Activated T-helper 1 cell treated with Interleukin-2 at 50 U/mL for 16 hours (primary cell): Measurements from ENCODE around the gene CSAG3.
"Not testable (repeated sequence)": the region's sequence is repeated elsewhere in the genome, so short reads cannot be mapped to it uniquely, and the experiment has no call there.

Source experiments
- DNase-seq: peaks from one replicate; pipeline ENCODE4 v3.0.0-alpha.2; 2020; ENCODE audit warnings: low read depth

The CSAG3 gene

GRCh38 chrX:152758918-152759317 lies at the start of gene CSAG3:
Gene CSAG3 (plus strand): TSS chrX:152759218.
- not testable (repeated sequence) for DNase-seq

DNA sequence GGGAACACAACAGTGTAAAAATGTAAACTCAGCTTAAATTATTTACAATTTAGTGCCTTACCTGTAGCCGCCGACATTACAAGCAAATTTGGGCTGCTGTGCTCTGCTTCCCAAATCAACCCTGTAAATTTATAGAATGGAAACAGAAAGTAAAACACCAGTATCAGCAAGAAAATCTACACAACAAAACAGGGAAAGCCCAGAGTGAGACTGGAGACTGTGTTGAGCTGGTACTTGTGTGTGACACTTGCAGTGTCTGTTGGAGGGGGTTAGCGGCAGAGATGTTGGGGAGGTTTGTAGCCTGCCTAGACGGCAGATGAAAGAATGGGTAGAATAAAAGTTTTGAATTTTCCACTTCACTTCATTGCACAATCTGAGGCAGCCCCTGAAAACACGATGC lies 45.8 kb upstream of the CSAG3 start:
- DNase-seq: not testable (repeated sequence)

DNA sequence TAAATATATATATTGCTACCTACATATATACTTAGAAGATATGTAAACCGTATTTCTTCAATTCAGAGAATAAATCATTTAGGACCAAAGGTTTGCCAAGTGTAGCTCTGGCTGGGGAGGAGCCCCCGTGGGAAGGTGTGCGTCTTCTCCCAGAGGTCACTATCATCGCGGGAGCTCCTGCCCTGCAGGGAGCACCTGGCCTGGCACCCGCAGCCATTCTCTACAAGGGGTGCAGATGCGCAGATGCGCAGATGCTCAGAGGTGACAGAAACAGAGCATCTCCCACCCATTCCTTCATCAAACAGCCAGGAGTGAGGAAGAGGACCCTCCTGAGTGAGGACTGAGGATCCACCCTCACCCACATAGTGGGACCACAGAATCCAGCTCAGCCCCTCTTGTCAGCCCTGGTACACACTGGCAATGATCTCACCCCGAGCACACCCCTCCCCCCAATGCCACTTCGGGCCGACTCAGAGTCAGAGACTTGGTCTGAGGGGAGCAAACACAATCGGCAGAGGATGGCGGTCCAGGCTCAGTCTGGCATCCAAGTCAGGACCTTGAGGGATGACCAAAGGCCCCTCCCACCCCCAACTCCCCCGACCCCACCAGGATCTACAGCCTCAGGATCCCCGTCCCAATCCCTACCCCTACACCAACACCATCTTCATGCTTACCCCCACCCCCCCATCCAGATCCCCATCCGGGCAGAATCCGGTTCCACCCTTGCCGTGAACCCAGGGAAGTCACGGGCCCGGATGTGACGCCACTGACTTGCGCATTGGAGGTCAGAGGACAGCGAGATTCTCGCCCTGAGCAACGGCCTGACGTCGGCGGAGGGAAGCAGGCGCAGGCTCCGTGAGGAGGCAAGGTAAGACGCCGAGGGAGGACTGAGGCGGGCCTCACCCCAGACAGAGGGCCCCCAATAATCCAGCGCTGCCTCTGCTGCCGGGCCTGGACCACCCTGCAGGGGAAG lies 44.9 kb upstream of the CSAG3 start, which contains the start of gene MAGEA2B:
Gene MAGEA2B, plus strand, starts transcription at position 814 of the 973 bp plus-strand sequence. CDS start 2,479 bp downstream, outside the sequence.
- not testable (repeated sequence) for DNase-seq

- no peak for DNase-seq
Observed at GRCh38 chrX:152725409-152725808, 33.6 kb upstream of the CSAG3 start.

- DNase-seq: no peak
Observed at GRCh38 chrX:152733261-152733975, 25.6 kb upstream of the CSAG3 start, which contains the start of the genes CSAG1 and MAGEA12. Gene CSAG1 (minus strand): TSS chrX:152733721. CDS start chrX:152732460, 1,261 bp downstream. Gene MAGEA12 (plus strand): TSS chrX:152733757. CDS start chrX:152736162, 2,405 bp downstream.

GRCh38 chrX:152734143-152734858 lies 24.7 kb upstream of the CSAG3 start:
- DNase-seq: not testable (repeated sequence)

DNA sequence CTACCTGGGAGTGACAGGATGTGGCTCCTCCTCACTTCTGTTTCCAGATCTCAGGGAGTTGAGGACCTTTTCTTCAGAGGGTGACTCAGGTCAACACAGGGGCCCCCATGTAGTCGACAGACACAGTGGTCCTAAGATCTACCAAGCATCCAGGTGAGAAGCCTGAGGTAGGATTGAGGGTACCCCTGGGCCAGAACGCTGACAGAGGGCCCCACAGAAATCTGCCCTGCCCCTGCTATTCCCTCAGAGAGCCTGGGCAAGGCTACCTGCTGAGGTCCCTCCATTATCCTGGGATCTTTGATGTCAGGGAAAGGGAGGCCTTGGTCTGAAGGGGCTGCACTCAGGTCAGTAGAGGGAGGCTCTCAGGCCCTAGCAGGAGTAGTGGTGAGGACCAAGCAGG lies 23.9 kb upstream of the CSAG3 start:
- no peak for DNase-seq

- no peak for DNase-seq
Observed at GRCh38 chrX:152735860-152736511, 23.0 kb upstream of the CSAG3 start.

- DNase-seq: not testable (repeated sequence)
Observed at GRCh38 chrX:152736528-152736927, 22.5 kb upstream of the CSAG3 start.

DNA sequence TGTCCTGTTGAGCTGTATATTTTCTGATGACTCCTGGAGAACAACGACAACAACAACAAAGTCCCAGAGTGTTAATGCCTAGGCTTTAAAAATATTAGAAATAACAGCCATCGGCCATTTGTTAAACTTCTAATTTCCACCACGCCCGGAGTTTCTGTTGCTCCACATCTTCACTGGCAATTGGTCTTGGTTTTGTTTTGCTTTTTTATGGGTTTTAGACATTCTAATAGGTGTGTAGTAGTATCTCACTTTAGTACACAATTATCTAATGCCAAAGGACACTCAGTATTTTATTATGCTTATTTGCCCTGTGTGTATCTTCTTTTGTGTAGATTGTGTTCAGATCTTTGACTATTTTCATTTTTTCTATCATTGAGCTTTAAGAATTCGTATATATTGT lies 20.5 kb upstream of the CSAG3 start:
- no peak for DNase-seq

- DNase-seq: not testable (repeated sequence)
Observed at GRCh38 chrX:152753686-152754650, 5.0 kb upstream of the CSAG3 start, which contains the start of gene MAGEA2. Gene MAGEA2 (minus strand): TSS chrX:152753842. CDS start chrX:152751363, 2,479 bp downstream.

DNA sequence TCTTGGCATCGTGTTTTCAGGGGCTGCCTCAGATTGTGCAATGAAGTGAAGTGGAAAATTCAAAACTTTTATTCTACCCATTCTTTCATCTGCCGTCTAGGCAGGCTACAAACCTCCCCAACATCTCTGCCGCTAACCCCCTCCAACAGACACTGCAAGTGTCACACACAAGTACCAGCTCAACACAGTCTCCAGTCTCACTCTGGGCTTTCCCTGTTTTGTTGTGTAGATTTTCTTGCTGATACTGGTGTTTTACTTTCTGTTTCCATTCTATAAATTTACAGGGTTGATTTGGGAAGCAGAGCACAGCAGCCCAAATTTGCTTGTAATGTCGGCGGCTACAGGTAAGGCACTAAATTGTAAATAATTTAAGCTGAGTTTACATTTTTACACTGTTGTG lies 4.1 kb upstream of the CSAG3 start:
- DNase-seq: not testable (repeated sequence)

- DNase-seq: not testable (repeated sequence)
Observed at GRCh38 chrX:152759544-152759943, 526 bp downstream of the CSAG3 start.

DNA sequence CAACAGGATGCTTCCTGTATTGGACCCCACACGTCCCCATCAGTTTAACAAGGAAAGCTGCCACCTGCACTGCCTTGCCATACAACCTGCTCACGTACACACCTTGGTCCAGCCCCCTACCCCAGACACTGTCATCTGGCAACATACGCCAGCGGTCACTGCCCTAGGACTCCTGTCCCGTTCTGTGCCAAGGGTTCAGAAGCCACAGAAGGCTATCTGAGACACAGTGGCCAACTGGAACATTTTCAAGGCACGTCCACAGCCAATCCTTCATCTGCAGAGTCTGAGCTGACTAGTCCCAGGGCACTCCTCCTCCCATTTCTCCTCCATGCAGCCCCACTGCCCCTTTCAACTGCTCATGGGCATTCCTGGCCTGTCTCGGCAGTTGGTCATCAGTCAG lies 2.6 kb downstream of the CSAG3 start:
- not testable (repeated sequence) for DNase-seq

- not testable (repeated sequence) for DNase-seq
Observed at GRCh38 chrX:152766562-152766961, 7.5 kb downstream of the CSAG3 start.

- DNase-seq: not testable (repeated sequence)
Observed at GRCh38 chrX:152769549-152770289, 10.7 kb downstream of the CSAG3 start, which contains the start of gene MAGEA6. Gene MAGEA6 (minus strand): TSS chrX:152769689. CDS start chrX:152767650, 2,039 bp downstream.

GRCh38 chrX:152787062-152787461 lies 28.0 kb downstream of the CSAG3 start:
- not testable (repeated sequence) for DNase-seq

DNA sequence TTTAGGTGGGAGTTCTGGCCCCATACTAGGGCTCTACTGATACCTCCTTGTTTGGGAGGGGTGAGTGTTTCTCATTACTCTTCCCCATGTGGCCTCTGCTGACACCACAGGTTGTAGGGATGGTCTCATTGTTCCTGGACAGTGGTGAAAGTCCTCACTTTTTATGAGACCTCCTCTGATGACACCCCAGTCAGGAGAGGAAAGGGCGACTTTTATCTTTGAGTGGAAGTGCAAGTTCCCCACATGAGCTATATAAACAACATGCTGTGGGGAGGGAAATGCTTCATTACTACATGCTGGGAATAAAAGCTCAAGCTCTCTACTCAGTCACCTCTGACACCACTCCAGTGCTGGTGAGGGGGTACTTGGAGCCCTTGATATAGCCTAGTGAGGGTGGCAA lies 39.9 kb downstream of the CSAG3 start:
- no peak for DNase-seq

- no peak for DNase-seq
Observed at GRCh38 chrX:152806035-152806434, 47.0 kb downstream of the CSAG3 start.
